HG02588 (cell line): ENCODE data around the gene NALCN.

Source experiments
- ATAC-seq: cut with Tn5 transposase; IDR thresholded peaks from one replicate; pipeline ENCODE4 v1.9.1; 2021; ENCODE audit warnings: mild to moderate bottlenecking, moderate library complexity; ENCODE audit not compliant: unreplicated experiment

NALCN gene

GRCh38 chr13:101217086-101217485 lies 199.2 kb downstream of the NALCN start:
- ATAC-seq, result no peak

- ATAC-seq, result no peak
Measured at GRCh38 chr13:101211261-101211660, 205.0 kb downstream of the NALCN start.

- no peak for ATAC-seq
Measured at GRCh38 chr13:101210774-101211173, 205.5 kb downstream of the NALCN start.

GRCh38 chr13:101209206-101209893 lies 207.0 kb downstream of the NALCN start:
- no peak for ATAC-seq

- ATAC-seq, result no peak
Measured at GRCh38 chr13:101205408-101205807, 210.9 kb downstream of the NALCN start.

GRCh38 chr13:101204270-101205020 lies 211.9 kb downstream of the NALCN start:
- no peak for ATAC-seq

GRCh38 chr13:101202590-101202989 lies 213.7 kb downstream of the NALCN start:
- no peak for ATAC-seq

- ATAC-seq, result no peak
Measured at GRCh38 chr13:101190976-101191375, 225.3 kb downstream of the NALCN start.

- ATAC-seq, result no peak
Measured at GRCh38 chr13:101190337-101190736, 226.0 kb downstream of the NALCN start.

GRCh38 chr13:101185606-101186005 lies 230.7 kb downstream of the NALCN start:
- ATAC-seq, result no peak

- no peak for ATAC-seq
Measured at GRCh38 chr13:101181076-101181685, 235.1 kb downstream of the NALCN start.

- no peak for ATAC-seq
Measured at GRCh38 chr13:101179021-101179420, 237.3 kb downstream of the NALCN start.

- no peak for ATAC-seq
Measured at GRCh38 chr13:101178406-101178805, 237.9 kb downstream of the NALCN start.

- no peak for ATAC-seq
Measured at GRCh38 chr13:101170306-101170705, 246.0 kb downstream of the NALCN start.

- no peak for ATAC-seq
Measured at GRCh38 chr13:101157261-101157660, 259.0 kb downstream of the NALCN start.

GRCh38 chr13:101155920-101156319 lies 260.4 kb downstream of the NALCN start:
- ATAC-seq, result no peak

GRCh38 chr13:101152184-101152583 lies 264.1 kb downstream of the NALCN start:
- no peak for ATAC-seq

- ATAC-seq, result no peak
Measured at GRCh38 chr13:101150998-101151397, 265.3 kb downstream of the NALCN start.

- ATAC-seq, result no peak
Measured at GRCh38 chr13:101149735-101150384, 266.4 kb downstream of the NALCN start.

GRCh38 chr13:101146101-101146898 lies 270.0 kb downstream of the NALCN start:
- no peak for ATAC-seq
